B cell (primary cell): ENCODE measurements around the gene PLCB3. TPM values are rescaled to one million over a fixed set of nuclear protein-coding genes. Genes with fewer than 3 reads are reported as not detected.
A peak's percentile ranks its signal among the peaks of the same experiment; 100 is the strongest.

ENCODE experiments used
- ATAC-seq: fragments of 200-7000 bp; cut with Tn5 transposase; one replicate; pipeline ENCODE4 v1.10.0; 2021; ENCODE audit warnings: low read depth, mild to moderate bottlenecking, moderate number of reproducible peaks, moderate library complexity
- CTCF ChIA-PET: fragments of 350-600 bp; sonication (Branson Sonifier 250); formaldehyde crosslinking; loops from one replicate; lab custom pipeline; 2021; ENCODE audit warnings: antibody characterized with exemption, inconsistent platforms; lab: Charles Lee
- POLR2A ChIA-PET: fragments of 350-600 bp; sonication (Branson Sonifier 250); formaldehyde crosslinking; loops from one replicate; lab custom pipeline; 2021; ENCODE audit warnings: antibody characterized with exemption; lab: Charles Lee
- DNase-seq: peaks from one replicate; pipeline ENCODE4 v3.0.0; 2013
- H2AFZ ChIP-seq: 2 replicates; pipeline ENCODE4 v1.6.1; 2012; ENCODE audit warnings: mild to moderate bottlenecking, low read depth, low read length; ENCODE audit not compliant: insufficient read depth, poor library complexity, severe bottlenecking
- H3K27ac ChIP-seq, 2 donors: 1 replicate in 1 of 2; 2 replicates in 1 of 2; pipeline ENCODE4 v1.5.1; 2012 to 2013; ENCODE audit warnings: low read length in 2 of 2, mild to moderate bottlenecking in 2 of 2, moderate library complexity in 1 of 2
- H3K27me3 ChIP-seq, 4 experiments: fragments of 200-600 bp in 1 of 4; sonication (generic) in 1 of 4; replicated peaks in 1 of 4; 1 replicate in 2 of 4; 2 replicates in 2 of 4; pipeline versions ENCODE4 v1.6.1 to v1.7.0; 2013 to 2016; ENCODE audit warnings: low read length in 3 of 4, mild to moderate bottlenecking in 2 of 4, mixed read lengths in 1 of 4, moderate library complexity in 1 of 4; ENCODE audit not compliant: insufficient read depth in 4 of 4, control insufficient read depth in 3 of 4; ENCODE audit errors: control extremely low read depth in 1 of 4
- H3K36me3 ChIP-seq, 2 experiments: replicated peaks in 1 of 2; 1 replicate in 1 of 2; 2 replicates in 1 of 2; pipeline versions ENCODE4 v1.6.1 to v1.7.1; 2013; ENCODE audit warnings: low read length in 1 of 2; ENCODE audit not compliant: insufficient read depth in 2 of 2, control insufficient read depth in 1 of 2; ENCODE audit errors: control extremely low read depth in 1 of 2, extremely low read depth in 1 of 2
- H3K4me1 ChIP-seq, 2 donors: fragments of 200-600 bp in 1 of 2; sonication (generic) in 1 of 2; 1 replicate in 1 of 2; 2 replicates in 1 of 2; pipeline versions ENCODE4 v1.5.1 to v1.6.1; 2013 to 2017; ENCODE audit warnings: low read length in 2 of 2; ENCODE audit not compliant: control insufficient read depth in 2 of 2, insufficient read depth in 2 of 2
- H3K4me2 ChIP-seq: replicated peaks from 2 replicates; pipeline ENCODE3; 2012; ENCODE audit warnings: mild to moderate bottlenecking, low read depth, low read length; ENCODE audit not compliant: poor library complexity, severe bottlenecking
- H3K4me3 ChIP-seq, 5 experiments: fragments of 200-600 bp in 1 of 5; sonication (generic) in 1 of 5; 1 replicate in 3 of 5; 2 replicates in 2 of 5; pipeline versions ENCODE4 v1.5.1 to v1.7.0; 2011 to 2016; ENCODE audit warnings: low read length in 4 of 5, mild to moderate bottlenecking in 4 of 5, low read depth in 2 of 5, control low read depth in 1 of 5, moderate library complexity in 1 of 5; ENCODE audit not compliant: insufficient read depth in 1 of 5; ENCODE audit errors: control extremely low read depth in 1 of 5, extremely low read depth in 1 of 5
- H3K79me2 ChIP-seq: fragments of 200-600 bp; sonication (generic); one replicate; pipeline ENCODE4 v1.6.0; 2016; ENCODE audit warnings: low read length; ENCODE audit not compliant: control insufficient read depth, insufficient read depth
- H3K9ac ChIP-seq: fragments of 200-600 bp; sonication (generic); 2 replicates; pipeline ENCODE4 v1.6.1; 2017; ENCODE audit warnings: mild to moderate bottlenecking, low read length, moderate library complexity
- H3K9me3 ChIP-seq, 3 donors: one replicate each; pipeline versions ENCODE4 v1.6.1 to v1.7.1; 2013; ENCODE audit warnings: low read length in 2 of 3; ENCODE audit not compliant: control insufficient read depth in 2 of 3, insufficient read depth in 1 of 3; ENCODE audit errors: control extremely low read depth in 1 of 3
- H4K20me1 ChIP-seq: 2 replicates; pipeline ENCODE4 v1.6.0; 2012; ENCODE audit warnings: mild to moderate bottlenecking, low read length; ENCODE audit not compliant: insufficient read depth, control insufficient read depth, poor library complexity, severe bottlenecking
- H3K27ac Mint-ChIP-seq: one replicate; pipeline ENCODE4 v1.8.0; 2021; ENCODE audit warnings: mixed read lengths
- H3K27me3 Mint-ChIP-seq: one replicate; pipeline ENCODE4 v1.8.0; 2021; ENCODE audit warnings: mixed read lengths
- H3K4me1 Mint-ChIP-seq: one replicate; pipeline ENCODE4 v1.8.0; 2021; ENCODE audit warnings: mixed read lengths
- H3K4me3 Mint-ChIP-seq: one replicate; pipeline ENCODE4 v1.8.0; 2021; ENCODE audit warnings: mixed read lengths
- H3K9me3 Mint-ChIP-seq: one replicate; pipeline ENCODE4 v1.8.0; 2022; ENCODE audit warnings: mixed read lengths; ENCODE audit not compliant: insufficient read depth
- EZH2 ChIP-seq: IDR thresholded peaks from 2 replicates; pipeline ENCODE4 v1.6.1; 2012; ENCODE audit warnings: borderline replicate concordance, low read depth, mild to moderate bottlenecking, moderate library complexity, low read length; ENCODE audit not compliant: insufficient read depth, poor library complexity, severe bottlenecking
- WGBS: methylation state at CpG from one replicate; pipeline ENCODE4 v1.1.5; 2013; ENCODE audit warnings: missing lambda C conversion rate; ENCODE audit not compliant: insufficient coverage; 5-methylcytosine and 5-hydroxymethylcytosine counted together
- intact Hi-C: fragments of 100-400 bp; cut with micrococcal nuclease; formaldehyde crosslinking; loops from one replicate; pipeline ENCODE4 v1.10.0; 2022
- polyA plus RNA-seq: library from polyadenylated mRNA; depleted of rRNA; stranded (reverse); fragments of >200 nt; gene quantifications from 2 replicates; pipeline ENCODE4 v1.2.3, GENCODE V29; 2012
- total RNA-seq, 2 donors: library from RNA; stranded (reverse); fragments of 120-200 nt in 1 of 2; gene quantifications; 1 replicate in 1 of 2; 2 replicates in 1 of 2; pipeline versions ENCODE4 v1.2.3 to v1.2.4, GENCODE V29; 2013 to 2022
- TF ChIP-seq, protein P1 (sequence below): fragments of 200-600 bp; IDR thresholded peaks from one replicate; pipeline ENCODE4 v1.8.0; 2022; ENCODE audit warnings: antibody characterized with exemption, mild to moderate bottlenecking

Gene PLCB3
- total and polyA plus RNA-seq, 2 donors (not counting 1 experiment from before 2014, with no cell fraction given): 3.0 to 8.1 TPM

DNA sequence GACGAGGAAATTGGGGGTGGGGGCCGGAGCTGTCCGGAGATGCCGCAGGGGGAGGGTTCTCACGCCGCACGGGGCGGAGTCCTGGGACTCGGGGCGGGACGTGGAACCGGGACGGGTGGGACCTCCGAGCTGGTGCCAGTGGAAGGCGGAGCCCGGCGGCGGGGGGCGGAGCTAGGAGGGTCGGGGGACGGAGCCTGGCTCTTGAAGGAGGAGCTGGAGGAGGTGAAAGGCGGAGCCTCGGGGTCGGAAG lies 10.2 kb upstream of the PLCB3 start:
- Mint-ChIP-seq H3K27ac (peak overlapping the region; percentile 97), H3K4me3 (peak overlapping the region; percentile 91), H3K9me3 (no peaks in the 10 kb centered on the region), H3K27me3 (no peaks in the 10 kb centered on the region), H3K4me1 (peaks cover 65% of the 10 kb centered on the region)
- Histone ChIP-seq H3K36me3 (peaks cover 0 to 34% of the 10 kb centered on the region in 2 experiments), H4K20me1 (peaks cover 7% of the 10 kb centered on the region), H3K79me2 (peaks cover 12% of the 10 kb centered on the region), H2AFZ (peak overlapping the region; percentile 74), H3K27me3 (no peaks in the 10 kb centered on the region), H3K9ac (peak overlapping the region; percentile 81), H3K27ac (peak overlapping the region; percentile 98), H3K9me3 (no peaks in the 10 kb centered on the region), H3K4me1 (peaks cover 28 to 63% of the 10 kb centered on the region in 2 donors), H3K4me3 (peak overlapping the region in 4 of 5 experiments; percentile 76 to 91 (median 83)), H3K4me2 (peak overlapping the region; percentile 99)
- DNase-seq: peak; percentile 100
- peak; percentile 82 for ATAC-seq
- ChIA-PET CTCF (interaction anchor here (1.0 to 1.5 kb wide), 7 partner anchors 9 to 76 kb away, joined by 3 to 16 read pairs (median 7); partner anchors contain the start of genes ESRRA, FERMT3, NUDT22 and PRDX5), POLR2A (interaction anchor here (0.6 to 1.4 kb wide), 15 partner anchors 9 to 627 kb away, joined by 3 to 11 read pairs (median 5); partner anchors contain the start of genes DNAJC4, ESRRA, GPR137 and NUDT22)
- intact Hi-C loops: loop anchor here (1.0 to 2.0 kb wide), 6 partner anchors 11 to 64 kb away; partner anchors contain the start of genes BAD, DNAJC4, ESRRA and FERMT3
- WGBS: under 1% methylated on average over 24 of the region's 24 CpGs
- TF ChIP-seq, protein P1, sequence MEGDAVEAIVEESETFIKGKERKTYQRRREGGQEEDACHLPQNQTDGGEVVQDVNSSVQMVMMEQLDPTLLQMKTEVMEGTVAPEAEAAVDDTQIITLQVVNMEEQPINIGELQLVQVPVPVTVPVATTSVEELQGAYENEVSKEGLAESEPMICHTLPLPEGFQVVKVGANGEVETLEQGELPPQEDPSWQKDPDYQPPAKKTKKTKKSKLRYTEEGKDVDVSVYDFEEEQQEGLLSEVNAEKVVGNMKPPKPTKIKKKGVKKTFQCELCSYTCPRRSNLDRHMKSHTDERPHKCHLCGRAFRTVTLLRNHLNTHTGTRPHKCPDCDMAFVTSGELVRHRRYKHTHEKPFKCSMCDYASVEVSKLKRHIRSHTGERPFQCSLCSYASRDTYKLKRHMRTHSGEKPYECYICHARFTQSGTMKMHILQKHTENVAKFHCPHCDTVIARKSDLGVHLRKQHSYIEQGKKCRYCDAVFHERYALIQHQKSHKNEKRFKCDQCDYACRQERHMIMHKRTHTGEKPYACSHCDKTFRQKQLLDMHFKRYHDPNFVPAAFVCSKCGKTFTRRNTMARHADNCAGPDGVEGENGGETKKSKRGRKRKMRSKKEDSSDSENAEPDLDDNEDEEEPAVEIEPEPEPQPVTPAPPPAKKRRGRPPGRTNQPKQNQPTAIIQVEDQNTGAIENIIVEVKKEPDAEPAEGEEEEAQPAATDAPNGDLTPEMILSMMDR: no peak
- no peak for TF ChIP-seq EZH2
